ENCODE data around the gene TERB2.
"Not testable (repeated sequence)": the region's sequence is repeated elsewhere in the genome, so short reads cannot be mapped to it uniquely, and the experiment has no call there.

Gene TERB2

GRCh38 chr15:45021348-45021747 lies 64.9 kb downstream of the TERB2 start:
- no peak for DNase-seq (ENCODE audit: extremely low read depth, insufficient read length)
- no peaks in the 10 kb centered on the region for H3K27me3 ChIP-seq (replicated peaks; ENCODE audit: control insufficient read depth, insufficient read depth, low read length)
- no peak overlapping the region for H3K4me3 ChIP-seq (replicated peaks; ENCODE audit: low read depth, low read length)
- H3K36me3 ChIP-seq (ENCODE audit: control insufficient read depth, insufficient read depth, low read length), result no peaks in the 10 kb centered on the region
- no peak for TF ChIP-seq CTCF (IDR thresholded peaks at IDR 0.05; ENCODE audit: insufficient read depth, low read length, poor library complexity, severe bottlenecking)

DNA sequence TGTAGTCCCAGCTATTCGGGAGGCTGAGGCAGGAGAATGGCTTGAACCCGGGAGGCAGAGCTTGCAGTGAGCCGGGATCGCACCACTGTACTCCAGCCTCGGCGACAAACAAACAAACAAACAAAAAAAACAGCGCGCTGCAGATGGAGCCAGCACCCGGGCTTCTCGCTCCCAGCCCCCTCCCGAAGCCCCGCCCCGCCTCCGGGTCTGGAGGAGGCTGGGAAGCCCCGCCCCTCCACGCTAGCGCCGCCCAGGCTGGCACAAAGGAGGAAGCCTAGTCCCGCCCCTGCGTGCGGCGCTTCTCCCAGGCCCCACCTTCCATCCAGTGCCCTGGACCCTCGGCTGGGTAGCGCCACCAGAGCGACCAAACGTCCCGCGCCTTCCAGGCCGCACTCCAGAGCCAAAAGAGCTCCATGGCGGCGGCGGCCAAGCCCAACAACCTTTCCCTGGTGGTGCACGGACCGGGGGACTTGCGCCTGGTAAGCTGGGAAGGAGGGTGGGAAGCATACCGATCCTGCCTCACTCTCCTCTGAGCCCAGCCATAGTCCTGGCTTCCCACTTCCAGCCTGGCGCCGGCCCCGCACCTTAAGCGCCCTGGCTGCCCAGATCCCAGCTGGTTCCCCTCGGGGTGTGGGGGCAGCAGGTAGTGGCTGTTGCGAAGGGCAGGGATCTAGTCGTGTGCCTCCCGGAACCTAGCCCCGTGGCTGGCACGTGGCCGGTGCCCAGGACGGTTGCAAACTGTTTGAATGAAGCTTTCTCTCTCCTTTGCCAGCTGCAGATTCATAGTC lies 66.6 kb downstream of the TERB2 start, which contains the start of gene SORD:
Gene SORD, plus strand, starts transcription at position 325 of the 788 bp plus-strand sequence. Its CDS starts 89 bp downstream, at position 414.
- no peak for TF ChIP-seq CTCF (IDR thresholded peaks at IDR 0.05; ENCODE audit: insufficient read depth, low read length, poor library complexity, severe bottlenecking)
- H3K4me3 ChIP-seq (replicated peaks; ENCODE audit: low read depth, low read length), result peak within 1 kb of the TSS; percentile 83
- no peaks in the 10 kb centered on the region; the same call in 1 of the 2 replicates for H3K36me3 ChIP-seq (ENCODE audit: control insufficient read depth, insufficient read depth, low read length)
- DNase-seq (ENCODE audit: extremely low read depth, insufficient read length), result peak; percentile 86
- H3K27me3 ChIP-seq (replicated peaks; ENCODE audit: control insufficient read depth, insufficient read depth, low read length), result no peaks in the 10 kb centered on the region

DNA sequence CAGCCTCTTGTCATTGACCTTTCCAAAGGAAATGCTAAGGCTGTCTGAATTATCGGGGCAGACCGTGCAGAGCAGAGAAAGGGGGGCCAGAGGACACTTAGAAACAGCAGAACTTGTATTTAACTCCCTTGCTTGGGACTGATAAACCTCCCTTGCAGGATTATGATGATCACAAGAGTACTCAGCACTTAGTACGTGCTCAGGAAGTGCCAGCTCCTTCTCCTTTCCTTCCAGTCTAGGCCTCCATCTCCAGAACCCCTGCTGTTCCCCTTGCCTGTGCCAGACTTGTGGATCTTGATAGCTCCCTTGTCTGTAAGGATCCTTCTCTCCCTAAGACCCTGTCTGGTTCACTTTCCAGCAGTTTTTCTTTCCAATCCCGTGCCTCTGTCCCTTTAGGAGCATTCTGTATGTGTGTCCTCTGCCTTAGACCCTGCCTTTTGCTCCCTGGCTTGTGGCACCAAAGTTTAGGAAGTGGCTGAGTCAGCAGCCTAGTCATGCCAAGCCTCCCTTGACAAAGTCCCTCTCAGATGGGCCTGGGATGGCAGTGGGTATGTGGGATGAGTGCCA lies 67.3 kb downstream of the TERB2 start:
- DNase-seq (ENCODE audit: extremely low read depth, insufficient read length), result no peak
- Histone ChIP-seq H3K27me3 (replicated peaks; ENCODE audit: control insufficient read depth, insufficient read depth, low read length) (no peaks in the 10 kb centered on the region), H3K36me3 (ENCODE audit: control insufficient read depth, insufficient read depth, low read length) (no peaks in the 10 kb centered on the region; the same call in 1 of the 2 replicates), H3K4me3 (replicated peaks; ENCODE audit: low read depth, low read length) (peak overlapping the region; percentile 83)
- no peak for TF ChIP-seq CTCF (IDR thresholded peaks at IDR 0.05; ENCODE audit: insufficient read depth, low read length, poor library complexity, severe bottlenecking)

GRCh38 chr15:45024649-45025048 lies 68.2 kb downstream of the TERB2 start:
- H3K36me3 ChIP-seq (ENCODE audit: control insufficient read depth, insufficient read depth, low read length); H3K4me3 ChIP-seq (replicated peaks; ENCODE audit: low read depth, low read length); DNase-seq (ENCODE audit: extremely low read depth, insufficient read length); H3K27me3 ChIP-seq (replicated peaks; ENCODE audit: control insufficient read depth, insufficient read depth, low read length): not testable (repeated sequence)

DNA sequence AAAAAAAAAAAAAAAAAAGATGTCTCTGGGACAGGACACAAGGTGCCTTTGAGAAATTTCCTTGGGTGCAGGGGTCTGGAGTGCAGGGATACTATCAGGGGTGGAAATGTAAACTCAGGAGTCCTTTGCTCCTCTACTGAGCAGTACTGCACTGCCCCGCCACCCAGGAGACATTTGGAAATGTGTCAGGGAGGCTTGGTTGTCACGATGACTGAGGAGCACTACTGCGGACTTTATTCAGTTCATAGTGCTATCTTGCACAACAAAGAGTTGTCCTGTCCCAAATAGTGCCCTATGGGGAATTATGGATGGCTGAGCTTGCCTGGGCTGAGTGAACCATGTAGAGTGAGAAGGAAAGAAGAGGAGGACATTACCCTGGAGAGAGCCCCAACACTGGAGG lies 69.1 kb downstream of the TERB2 start:
- not testable (repeated sequence) for DNase-seq (ENCODE audit: extremely low read depth, insufficient read length); H3K36me3 ChIP-seq (ENCODE audit: control insufficient read depth, insufficient read depth, low read length); H3K27me3 ChIP-seq (replicated peaks; ENCODE audit: control insufficient read depth, insufficient read depth, low read length); H3K4me3 ChIP-seq (replicated peaks; ENCODE audit: low read depth, low read length)

DNA sequence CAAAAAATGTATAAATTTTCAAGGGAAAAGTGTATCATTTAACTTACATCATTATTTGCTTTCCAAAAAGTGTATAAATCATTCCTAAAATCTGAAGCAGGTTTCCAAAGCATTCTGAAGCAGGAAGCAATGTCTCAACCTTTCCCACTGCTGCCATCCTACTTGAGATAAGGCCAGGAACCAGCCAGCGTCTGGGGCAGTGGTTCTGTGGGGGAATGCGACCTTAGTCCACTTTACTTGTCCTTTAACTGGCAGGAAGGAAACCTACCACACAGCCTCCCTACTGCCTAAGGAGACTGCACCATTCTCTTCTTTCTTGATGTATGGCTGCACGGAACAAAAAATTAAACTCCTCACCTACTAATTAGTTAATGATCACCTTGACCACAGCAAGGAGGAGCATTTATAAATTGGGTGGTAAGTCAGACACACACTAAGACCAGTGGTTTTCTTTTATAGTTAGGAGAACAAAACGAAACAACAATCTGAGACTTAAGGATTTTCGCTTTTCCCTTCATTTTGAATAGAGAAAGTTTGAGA lies 70.2 kb downstream of the TERB2 start:
- DNase-seq (ENCODE audit: extremely low read depth, insufficient read length), result no peak
- Histone ChIP-seq H3K36me3 (ENCODE audit: control insufficient read depth, insufficient read depth, low read length) (peaks cover 1% of the 10 kb centered on the region; the same call in 1 of the 2 replicates), H3K27me3 (replicated peaks; ENCODE audit: control insufficient read depth, insufficient read depth, low read length) (no peaks in the 10 kb centered on the region), H3K4me3 (replicated peaks; ENCODE audit: low read depth, low read length) (no peak overlapping the region)
- TF ChIP-seq CTCF (IDR thresholded peaks at IDR 0.05; ENCODE audit: insufficient read depth, low read length, poor library complexity, severe bottlenecking), result no peak

Data from GM06990 (cell line).